MM.1S (cell line): ENCODE results near the gene GHSR.
A peak's percentile ranks its signal among the peaks of the same experiment; 100 is the strongest.
"Not testable (repeated sequence)": the region's sequence is repeated elsewhere in the genome, so short reads cannot be mapped to it uniquely, and the experiment has no call there.

Experiments
- DNase-seq: peaks from one replicate; pipeline ENCODE4 v3.0.0-alpha.2; 2015
- H2AFZ ChIP-seq: fragments of 300-600 bp; sonication (generic); 2 replicates; pipeline ENCODE4 v1.6.0; 2016; ENCODE audit warnings: antibody characterized with exemption, low read length
- H3F3A ChIP-seq: fragments of 300-600 bp; sonication (generic); 2 replicates; pipeline ENCODE4 v1.6.1; 2016; ENCODE audit warnings: mild to moderate bottlenecking, antibody characterized with exemption, low read length, moderate library complexity, mixed read lengths; ENCODE audit not compliant: insufficient read depth
- H3K27ac ChIP-seq: fragments of 300-600 bp; sonication (generic); 2 replicates; pipeline ENCODE4 v1.5.1; 2016; ENCODE audit warnings: mild to moderate bottlenecking, low read length
- H3K27me3 ChIP-seq: fragments of 300-600 bp; sonication (generic); replicated peaks from 2 replicates; pipeline ENCODE4 v1.6.0; 2016; ENCODE audit warnings: low read length; ENCODE audit not compliant: insufficient read depth
- H3K36me3 ChIP-seq: fragments of 300-600 bp; sonication (generic); replicated peaks from 2 replicates; pipeline ENCODE4 v1.6.1; 2016; ENCODE audit warnings: mild to moderate bottlenecking, low read length, mixed read lengths; ENCODE audit not compliant: insufficient read depth
- H3K4me1 ChIP-seq: fragments of 300-600 bp; sonication (generic); 2 replicates; pipeline ENCODE4 v1.6.1; 2016; ENCODE audit warnings: low read length, mixed read lengths
- H3K4me2 ChIP-seq: fragments of 300-600 bp; sonication (generic); 2 replicates; pipeline ENCODE4 v1.6.0; 2016; ENCODE audit warnings: low read depth, low read length
- H3K4me3 ChIP-seq: fragments of 300-600 bp; sonication (generic); 2 replicates; pipeline ENCODE4 v1.5.1; 2016; ENCODE audit warnings: low read length, mixed read lengths
- H3K79me2 ChIP-seq: fragments of 300-600 bp; sonication (generic); 2 replicates; pipeline ENCODE4 v1.6.1; 2016; ENCODE audit warnings: mixed run types, low read length, mixed read lengths
- H3K9ac ChIP-seq: fragments of 300-600 bp; sonication (generic); 2 replicates; pipeline ENCODE4 v1.6.1; 2016; ENCODE audit warnings: low read length, mixed read lengths
- H3K9me2 ChIP-seq: fragments of 300-600 bp; sonication (generic); replicated peaks from 2 replicates; pipeline ENCODE4 v1.6.1; 2016; ENCODE audit warnings: mild to moderate bottlenecking, low read length, mixed read lengths; ENCODE audit not compliant: insufficient read depth
- H3K9me3 ChIP-seq: fragments of 300-600 bp; sonication (generic); replicated peaks from 2 replicates; pipeline ENCODE4 v1.6.1; 2016; ENCODE audit warnings: mild to moderate bottlenecking, low read length, mixed read lengths; ENCODE audit not compliant: insufficient read depth
- H4K20me1 ChIP-seq: fragments of 300-600 bp; sonication (generic); 2 replicates; pipeline ENCODE4 v1.6.1; 2016; ENCODE audit warnings: mild to moderate bottlenecking, low read length, moderate library complexity, mixed read lengths; ENCODE audit not compliant: insufficient read depth
- EZH2 ChIP-seq: fragments of 300-600 bp; sonication (generic); optimal IDR thresholded peaks from 2 replicates; pipeline ENCODE3; 2017; ENCODE audit warnings: low read depth, mild to moderate bottlenecking, antibody characterized with exemption, low read length, mixed read lengths
- EZH2phosphoT487 ChIP-seq: fragments of 300-600 bp; sonication (generic); IDR thresholded peaks from 2 replicates; pipeline ENCODE4 v1.6.1; 2018; ENCODE audit warnings: antibody characterized with exemption, low read length
- TF ChIP-seq, protein P1 (sequence below): fragments of 300-600 bp; sonication (generic); IDR thresholded peaks from 2 replicates; pipeline ENCODE4 v1.5.1; 2016; ENCODE audit warnings: antibody characterized with exemption, low read length, mixed read lengths

The GHSR gene

GRCh38 chr3:172447611-172448579, at the start of gene GHSR:
GHSR (minus strand) TSS chr3:172448456; CDS start chr3:172448413, 43 bp downstream.
- H3K79me2 ChIP-seq, result no peaks in the 10 kb centered on the region
- H3K9ac ChIP-seq, result no peak within 1 kb of the TSS
- H3K9me3 ChIP-seq, result no peaks in the 10 kb centered on the region
- H3K27ac ChIP-seq, result no peak within 1 kb of the TSS
- no peaks in the 10 kb centered on the region for H3K36me3 ChIP-seq
- no peaks in the 10 kb centered on the region for H4K20me1 ChIP-seq
- TF ChIP-seq, protein P1, sequence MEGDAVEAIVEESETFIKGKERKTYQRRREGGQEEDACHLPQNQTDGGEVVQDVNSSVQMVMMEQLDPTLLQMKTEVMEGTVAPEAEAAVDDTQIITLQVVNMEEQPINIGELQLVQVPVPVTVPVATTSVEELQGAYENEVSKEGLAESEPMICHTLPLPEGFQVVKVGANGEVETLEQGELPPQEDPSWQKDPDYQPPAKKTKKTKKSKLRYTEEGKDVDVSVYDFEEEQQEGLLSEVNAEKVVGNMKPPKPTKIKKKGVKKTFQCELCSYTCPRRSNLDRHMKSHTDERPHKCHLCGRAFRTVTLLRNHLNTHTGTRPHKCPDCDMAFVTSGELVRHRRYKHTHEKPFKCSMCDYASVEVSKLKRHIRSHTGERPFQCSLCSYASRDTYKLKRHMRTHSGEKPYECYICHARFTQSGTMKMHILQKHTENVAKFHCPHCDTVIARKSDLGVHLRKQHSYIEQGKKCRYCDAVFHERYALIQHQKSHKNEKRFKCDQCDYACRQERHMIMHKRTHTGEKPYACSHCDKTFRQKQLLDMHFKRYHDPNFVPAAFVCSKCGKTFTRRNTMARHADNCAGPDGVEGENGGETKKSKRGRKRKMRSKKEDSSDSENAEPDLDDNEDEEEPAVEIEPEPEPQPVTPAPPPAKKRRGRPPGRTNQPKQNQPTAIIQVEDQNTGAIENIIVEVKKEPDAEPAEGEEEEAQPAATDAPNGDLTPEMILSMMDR, result no peak
- no peak for TF ChIP-seq EZH2phosphoT487
- TF ChIP-seq EZH2, result no peak
- DNase-seq, result no peak
- no peak within 1 kb of the TSS for H2AFZ ChIP-seq
- no peaks in the 10 kb centered on the region for H3F3A ChIP-seq
- no peak within 1 kb of the TSS for H3K4me3 ChIP-seq
- no peaks in the 10 kb centered on the region for H3K27me3 ChIP-seq
- no peaks in the 10 kb centered on the region for H3K9me2 ChIP-seq
- H3K4me1 ChIP-seq, result no peaks in the 10 kb centered on the region
- no peak within 1 kb of the TSS for H3K4me2 ChIP-seq

- not testable (repeated sequence) for H3K79me2 ChIP-seq, H4K20me1 ChIP-seq, H3K9me2 ChIP-seq, H3K36me3 ChIP-seq, H3K4me3 ChIP-seq, H2AFZ ChIP-seq, H3K9ac ChIP-seq, H3K27ac ChIP-seq, H3K4me1 ChIP-seq, H3K4me2 ChIP-seq, H3K27me3 ChIP-seq, H3K9me3 ChIP-seq, H3F3A ChIP-seq
- TF ChIP-seq, protein P1, result peak; percentile 79
- peak; percentile 76 for DNase-seq
Observed at GRCh38 chr3:172490198-172490669, 42.0 kb upstream of the GHSR start.

- Histone ChIP-seq H3K4me2 (peak overlapping the region; percentile 79; the same call in 1 of the 2 replicates), H3K4me1 (peaks cover 13% of the 10 kb centered on the region), H3K9ac (no peak overlapping the region), H4K20me1 (no peaks in the 10 kb centered on the region), H3F3A (no peaks in the 10 kb centered on the region; the same call in none of the 2 replicates), H3K9me2 (no peaks in the 10 kb centered on the region), H2AFZ (peak overlapping the region; percentile 88), H3K27me3 (no peaks in the 10 kb centered on the region), H3K4me3 (no peak overlapping the region), H3K27ac (peak overlapping the region; percentile 0; the same call in 1 of the 2 replicates), H3K79me2 (no peaks in the 10 kb centered on the region), H3K36me3 (no peaks in the 10 kb centered on the region), H3K9me3 (no peaks in the 10 kb centered on the region)
- DNase-seq, result peak; percentile 55
- TF ChIP-seq EZH2 (no peak), EZH2phosphoT487 (no peak)
- TF ChIP-seq, protein P1, result no peak
Observed at GRCh38 chr3:172478116-172478515, 29.9 kb upstream of the GHSR start.
